HG02798 (cell line): ENCODE data around the gene USHBP1.
A peak's percentile ranks its signal among the peaks of the same experiment; 100 is the strongest.

Experiments
- ATAC-seq: cut with Tn5 transposase; IDR thresholded peaks from one replicate; pipeline ENCODE4 v1.9.1; 2021; ENCODE audit warnings: mild to moderate bottlenecking; ENCODE audit not compliant: unreplicated experiment, poor library complexity

USHBP1 gene

DNA sequence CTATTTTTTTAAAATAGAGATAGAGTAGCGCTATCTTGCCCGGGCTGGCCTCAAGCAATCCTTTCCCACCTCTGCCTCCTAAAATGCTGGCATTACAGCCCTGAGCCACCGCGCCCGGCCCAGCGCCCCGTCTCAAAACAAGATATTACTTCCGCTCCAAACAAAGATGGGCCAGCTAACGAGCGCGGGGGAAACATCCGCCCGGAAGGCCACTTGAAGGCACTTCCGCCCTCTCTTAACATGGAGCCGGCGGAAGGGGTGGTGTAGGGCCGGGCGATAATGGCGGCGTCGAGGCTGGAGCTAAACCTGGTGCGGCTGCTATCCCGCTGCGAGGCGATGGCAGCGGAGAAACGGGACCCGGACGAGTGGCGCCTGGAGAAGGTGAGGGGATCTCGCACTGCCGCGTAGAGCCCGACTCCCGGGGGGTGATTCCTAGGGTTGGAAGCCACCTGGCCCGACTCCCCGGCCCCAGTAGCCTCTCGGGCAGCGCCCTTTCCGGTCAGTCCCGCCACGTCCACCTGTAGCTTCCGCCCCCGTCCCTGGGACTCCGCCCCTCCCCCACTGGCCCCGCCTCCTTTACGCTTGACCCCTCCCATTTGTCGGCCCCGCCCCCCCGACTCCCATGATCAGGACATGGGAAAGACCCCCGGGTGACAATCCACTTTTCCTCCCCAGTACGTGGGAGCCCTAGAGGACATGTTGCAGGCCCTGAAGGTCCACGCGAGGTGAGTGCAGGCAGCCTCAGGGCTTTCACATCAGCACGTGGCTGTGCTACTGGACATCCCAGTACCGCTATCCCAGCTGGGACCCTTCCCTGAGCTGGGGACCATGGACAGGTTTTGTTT is 49.2 kb downstream of the USHBP1 start, which contains the start of gene USE1:
TSS of gene USE1 (plus strand) at position 231 of the 845 bp plus-strand sequence. CDS start at position 280, 49 bp downstream.
- peak; percentile 79 for ATAC-seq

DNA sequence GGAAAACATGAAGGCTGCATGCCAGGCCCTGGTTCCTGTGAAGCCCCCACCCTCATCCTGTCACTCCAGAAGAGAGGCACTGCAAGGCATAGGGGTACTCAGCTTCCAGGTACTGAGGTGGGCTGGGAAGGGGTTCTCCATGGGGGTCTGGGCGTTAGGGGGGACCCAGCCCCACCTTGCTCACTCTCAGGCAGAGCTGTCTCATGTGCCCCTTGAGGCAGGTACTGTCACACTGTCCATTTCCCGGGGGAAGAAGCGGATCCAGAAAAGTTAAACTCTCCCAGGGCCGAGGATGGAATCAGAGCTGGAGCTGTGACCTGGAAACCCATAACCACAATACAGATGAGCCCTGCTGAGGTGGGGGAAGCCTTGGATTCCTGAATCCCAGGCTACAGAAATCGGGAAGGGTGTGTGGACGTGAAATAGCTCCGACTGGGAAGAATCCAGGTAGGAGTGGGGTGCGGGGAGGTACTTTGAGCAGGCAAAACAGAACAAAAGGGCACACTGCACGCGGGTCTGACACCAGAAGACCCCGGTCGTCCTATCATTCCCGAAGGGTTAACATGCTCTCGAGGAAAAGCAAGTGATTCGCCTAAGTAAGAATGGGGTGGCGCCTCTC is 49.9 kb downstream of the USHBP1 start:
- ATAC-seq: no peak

DNA sequence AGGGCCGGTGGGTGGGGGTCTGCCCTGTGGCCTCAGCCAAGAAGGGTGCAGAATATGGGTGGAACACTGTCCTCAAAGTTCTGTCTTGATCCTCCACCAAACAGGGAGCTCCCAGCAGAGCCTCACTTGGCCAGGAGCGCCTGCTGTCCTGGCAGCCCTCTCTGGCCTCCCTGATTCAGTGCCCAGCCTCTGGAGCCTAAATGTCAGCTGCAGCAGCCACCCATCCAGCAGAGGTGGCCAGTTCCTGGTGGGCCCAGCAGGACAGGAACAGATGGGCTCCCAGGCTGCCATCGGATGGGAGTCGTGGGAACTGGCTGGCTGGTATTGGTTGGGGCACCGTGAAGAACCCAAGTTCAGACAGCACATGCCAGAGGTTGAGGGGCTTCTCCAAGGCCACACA is 51.2 kb downstream of the USHBP1 start:
- ATAC-seq: no peak

DNA sequence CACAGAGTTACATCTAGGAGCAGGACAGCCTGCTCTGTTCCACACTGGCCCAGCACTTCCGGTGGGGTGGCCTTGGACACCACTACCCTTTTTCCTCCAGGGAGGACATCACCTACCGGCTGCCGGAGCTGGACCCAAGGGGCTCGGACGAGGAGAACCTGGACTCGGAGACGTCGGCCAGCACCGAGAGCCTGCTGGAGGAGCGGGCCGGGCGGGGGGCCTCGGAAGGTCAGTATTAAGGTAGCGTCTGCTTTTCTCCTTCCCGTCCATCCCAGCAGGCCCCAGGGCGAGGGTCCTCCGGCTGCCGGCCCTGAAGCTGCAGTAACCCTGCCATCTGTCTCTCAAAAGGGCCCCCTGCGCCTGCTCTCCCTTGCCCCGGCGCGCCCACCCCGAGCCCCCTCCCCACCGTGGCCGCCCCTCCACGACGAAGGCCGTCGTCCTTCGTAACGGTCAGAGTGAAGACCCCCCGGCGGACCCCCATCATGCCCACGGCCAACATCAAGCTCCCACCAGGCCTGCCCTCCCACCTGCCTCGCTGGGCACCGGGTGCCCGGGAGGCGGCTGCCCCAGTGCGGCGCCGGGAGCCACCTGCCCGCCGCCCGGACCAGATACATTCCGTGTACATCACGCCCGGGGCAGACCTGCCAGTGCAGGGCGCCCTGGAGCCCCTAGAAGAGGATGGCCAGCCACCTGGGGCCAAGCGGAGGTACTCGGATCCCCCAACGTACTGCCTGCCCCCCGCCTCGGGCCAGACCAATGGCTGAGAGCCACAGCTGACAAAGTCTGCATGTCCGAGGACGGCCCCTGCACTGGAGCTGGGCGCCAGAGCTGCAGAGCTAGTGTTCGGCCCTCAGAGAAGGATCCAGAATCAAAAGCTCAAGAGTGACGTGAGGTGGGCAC is 52.7 kb downstream of the USHBP1 start:
- no peak for ATAC-seq

DNA sequence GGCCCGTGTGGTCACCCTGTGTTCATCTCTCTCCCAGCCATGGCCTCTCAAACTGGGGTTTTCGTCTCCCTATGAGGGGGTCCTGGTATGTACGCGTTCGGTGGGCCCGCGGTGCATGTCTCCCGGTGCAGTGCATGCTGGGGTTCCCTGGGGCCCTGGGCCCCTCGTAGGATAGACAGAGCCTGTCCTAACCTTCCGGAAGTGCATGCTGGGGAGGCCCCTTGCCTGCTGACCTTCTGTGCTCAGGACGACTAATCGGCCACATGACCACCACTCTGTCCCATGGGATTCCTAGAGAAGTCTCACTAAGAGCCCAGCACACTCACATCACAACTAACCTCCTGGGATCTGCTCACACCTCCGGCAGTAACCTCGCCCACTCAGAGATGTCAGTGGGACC is 54.2 kb downstream of the USHBP1 start:
- no peak for ATAC-seq

DNA sequence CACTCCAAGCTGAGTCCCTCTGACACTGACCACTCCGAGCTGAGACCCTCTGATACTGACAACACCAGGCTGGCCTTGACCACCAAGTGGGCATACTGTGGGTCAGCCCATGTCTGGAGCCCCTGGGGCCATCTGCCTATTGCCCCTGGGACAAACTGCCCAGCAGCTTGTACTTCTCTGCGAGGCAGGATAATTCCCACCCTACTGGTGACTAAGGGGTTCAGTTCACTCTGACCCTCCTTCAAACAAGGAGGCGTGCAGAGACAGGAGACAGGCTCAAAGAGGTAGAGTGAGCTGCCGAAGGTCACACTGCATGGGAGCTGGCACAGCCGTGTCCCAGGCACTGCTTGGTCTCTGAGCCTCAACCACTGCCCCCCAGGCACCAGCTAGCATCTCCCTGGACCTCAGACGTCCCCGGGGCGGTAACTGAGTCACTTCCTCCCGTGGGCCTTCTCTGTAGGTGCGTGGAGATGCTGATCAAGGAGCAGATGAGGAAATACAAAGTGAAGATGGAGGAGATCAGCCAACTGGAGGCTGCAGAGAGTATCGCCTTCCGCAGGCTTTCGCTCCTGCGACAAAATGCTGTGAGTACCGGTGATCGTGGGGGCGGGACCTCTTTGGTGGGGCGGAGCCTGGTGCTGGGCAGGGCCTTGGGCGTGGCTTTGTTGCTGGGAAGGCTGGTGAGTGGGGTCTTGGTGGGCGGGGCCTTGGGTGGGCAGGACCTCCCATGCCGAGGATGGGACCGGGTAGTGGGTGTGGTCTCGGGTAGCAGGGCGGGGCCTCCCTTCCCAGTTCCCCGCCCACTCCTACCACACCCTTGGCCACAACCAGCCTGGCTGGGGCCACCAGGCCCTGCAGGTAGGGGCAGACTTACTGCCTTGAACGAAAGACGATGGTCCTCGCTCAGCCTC is 55.2 kb downstream of the USHBP1 start:
- ATAC-seq: no peak

DNA sequence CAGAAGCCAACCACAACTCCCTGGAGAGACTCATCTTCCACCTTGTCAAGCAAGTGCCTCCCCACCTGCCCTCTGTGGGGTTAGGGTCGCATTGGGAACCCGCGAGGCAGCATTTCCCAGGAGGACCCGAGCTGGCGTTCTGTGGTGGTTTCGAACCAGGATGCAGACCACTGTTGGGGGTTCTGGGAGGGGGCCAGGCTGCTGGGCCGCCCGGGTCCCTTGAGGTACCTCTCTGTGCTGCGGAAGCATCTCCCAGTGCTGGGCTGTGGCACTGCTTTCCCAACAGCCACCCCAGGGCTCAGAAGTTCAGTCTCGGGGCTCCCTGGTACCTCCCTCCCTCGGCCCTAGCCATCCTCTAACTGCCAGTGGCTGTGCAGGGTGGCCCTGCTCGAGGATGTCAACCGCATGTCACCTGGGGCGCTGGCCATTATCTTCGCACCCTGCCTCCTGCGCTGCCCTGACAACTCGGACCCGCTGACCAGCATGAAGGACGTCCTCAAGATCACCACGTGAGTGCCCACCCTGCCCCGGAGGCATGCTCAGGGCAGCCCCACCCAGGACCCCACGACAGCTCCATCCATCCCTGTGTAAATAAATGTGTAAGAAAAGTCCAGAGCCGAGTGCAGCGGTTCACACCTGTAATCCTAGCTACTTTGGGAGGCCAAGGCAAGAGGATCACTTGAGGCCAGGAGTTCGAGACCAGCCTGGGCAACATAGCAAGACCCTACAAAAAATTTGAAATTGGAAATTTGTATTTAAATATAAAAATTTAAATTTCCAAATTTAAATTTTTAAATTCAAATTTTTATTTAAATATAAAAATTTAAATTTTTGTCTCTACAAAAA is 57.6 kb downstream of the USHBP1 start:
- no peak for ATAC-seq

DNA sequence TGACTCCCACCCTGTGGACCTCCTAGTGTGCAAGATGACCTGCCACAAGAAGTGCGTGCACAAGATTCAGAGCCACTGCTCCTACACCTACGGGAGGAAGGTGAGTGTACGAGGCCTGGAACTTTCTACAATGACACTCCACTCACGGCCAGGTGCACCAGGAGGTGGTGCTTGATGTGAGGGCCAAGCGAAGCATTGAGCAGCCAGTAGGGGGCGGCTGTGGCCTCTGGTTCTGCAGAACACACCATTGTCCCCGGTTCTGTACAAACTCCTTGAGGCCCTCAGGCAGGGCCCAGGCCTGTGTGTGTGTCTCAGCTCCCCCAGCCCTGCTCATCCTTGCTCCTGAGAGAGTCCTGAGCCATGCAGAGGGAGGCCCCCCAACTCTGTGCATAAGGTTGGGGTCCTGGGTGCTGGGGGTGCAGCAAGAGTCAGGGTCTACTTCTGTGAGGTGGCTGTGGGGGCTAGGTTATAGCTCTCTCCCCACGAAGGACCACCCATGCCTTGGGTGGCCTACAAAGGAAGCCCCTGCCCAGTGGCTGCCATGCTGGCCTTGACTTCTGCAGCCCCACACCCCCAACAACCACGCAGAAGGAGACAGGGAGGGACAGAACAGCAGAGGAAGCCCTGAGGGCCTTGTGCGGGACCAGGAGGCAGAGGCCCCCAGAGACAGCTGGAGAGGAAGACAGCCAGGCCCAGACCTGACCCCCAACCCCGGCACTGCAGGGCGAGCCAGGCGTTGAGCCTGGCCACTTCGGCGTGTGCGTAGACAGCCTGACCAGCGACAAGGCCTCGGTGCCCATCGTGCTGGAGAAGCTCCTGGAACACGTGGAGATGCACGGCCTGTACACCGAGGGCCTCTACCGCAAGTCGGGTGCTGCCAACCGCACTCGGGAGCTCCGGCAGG is 59.1 kb downstream of the USHBP1 start:
- ATAC-seq: no peak

DNA sequence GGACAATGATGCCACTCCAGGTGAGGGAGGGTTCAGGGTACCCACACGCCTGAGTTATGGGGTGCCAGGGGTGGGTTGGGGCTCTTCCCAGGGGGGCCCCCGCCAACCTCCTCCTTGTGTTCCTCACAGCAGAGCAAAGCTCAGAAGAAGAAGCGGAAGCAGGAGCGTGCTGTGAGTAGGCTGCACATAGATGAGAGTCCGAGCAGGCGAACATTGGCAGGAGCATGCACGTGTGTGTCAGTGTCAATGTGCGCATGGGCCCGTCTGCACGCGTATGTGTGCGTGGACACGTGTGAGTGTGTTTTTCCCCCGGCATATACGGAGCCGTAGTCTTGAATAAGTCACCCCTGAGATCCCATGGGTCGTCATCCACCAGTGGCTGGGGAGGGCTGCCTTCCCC is 61.8 kb downstream of the USHBP1 start:
- no peak for ATAC-seq

DNA sequence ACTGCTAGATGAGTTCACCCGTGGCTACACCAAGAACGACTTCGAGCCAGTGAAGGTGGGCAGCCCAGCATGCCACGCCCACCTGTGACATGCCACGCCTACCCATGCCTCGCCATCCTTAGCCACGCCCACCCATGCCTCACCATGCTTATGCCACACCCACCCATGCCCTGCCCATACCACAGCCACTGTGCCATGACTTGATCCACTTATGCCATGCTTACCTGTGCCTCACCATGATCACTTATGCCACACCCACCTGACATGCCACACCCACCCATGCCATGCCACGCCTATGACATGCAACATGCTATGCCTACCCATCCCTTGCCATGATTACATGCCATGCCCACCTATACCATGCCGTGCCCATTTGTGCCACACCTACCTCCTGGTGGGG is 62.3 kb downstream of the USHBP1 start:
- no peak for ATAC-seq

DNA sequence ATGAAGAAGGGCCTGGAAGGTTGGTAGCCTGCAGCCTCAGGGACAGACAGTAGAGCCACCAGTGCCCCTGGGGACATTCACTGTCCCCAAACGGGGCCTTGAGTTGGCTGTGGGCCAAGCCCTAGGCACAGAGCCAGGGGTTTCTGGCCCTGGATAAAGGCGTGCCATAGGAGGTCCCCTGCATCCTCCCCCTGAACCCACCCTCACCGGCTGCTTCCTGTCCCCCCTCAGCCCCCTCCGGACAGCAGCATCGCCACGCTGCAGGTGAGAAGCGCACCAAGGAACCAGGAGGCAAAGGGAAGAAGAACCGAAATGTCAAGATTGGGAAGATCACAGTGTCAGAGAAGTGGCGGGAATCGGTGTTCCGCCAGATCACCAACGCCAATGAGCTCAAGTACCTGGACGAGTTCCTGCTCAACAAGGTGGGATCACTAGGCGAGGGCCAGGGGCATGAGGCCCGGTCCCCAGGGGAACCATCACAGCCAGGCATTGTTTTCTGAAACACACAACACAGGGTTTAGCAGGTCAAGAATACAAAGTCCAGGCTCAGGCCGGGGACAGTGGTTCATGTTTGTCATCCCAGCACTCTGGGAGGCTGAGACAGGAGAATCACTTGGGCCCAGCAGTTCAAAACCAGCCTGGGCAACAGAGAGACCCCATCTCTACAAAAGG is 64.0 kb downstream of the USHBP1 start:
- no peak for ATAC-seq
